ENCODE data around the gene SAMD13. TPM values are rescaled to one million over a fixed set of nuclear protein-coding genes. Genes with fewer than 3 reads are reported as not detected.

SAMD13 gene
- total and polyA plus RNA-seq, 2 donors (not counting 3 experiments of a cell fraction or from before 2014, with no cell fraction given): 1.2 to 4.8 TPM

DNA sequence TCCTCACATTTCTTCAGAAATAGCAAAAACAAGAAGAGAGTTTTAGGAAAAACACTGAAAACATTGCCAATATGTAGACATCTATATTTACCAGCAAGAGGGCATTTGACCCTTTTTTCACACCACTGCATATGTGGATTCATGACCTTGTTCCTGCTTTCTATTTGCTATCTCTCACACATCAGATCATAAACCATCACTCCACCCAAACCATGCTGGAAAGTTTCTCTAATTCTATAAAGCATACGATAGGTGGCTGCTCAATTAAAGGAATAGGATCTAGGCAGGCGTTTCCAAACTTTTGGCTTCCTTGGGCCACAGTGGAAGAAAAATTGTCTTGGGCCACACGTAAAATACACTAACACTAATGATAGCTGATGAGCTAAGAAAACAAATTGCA lies 35.6 kb upstream of the SAMD13 start:
- H3K9ac ChIP-seq (replicated peaks; ENCODE audit: extremely low read depth, insufficient read depth, low read length): no peak overlapping the region
- ChIA-PET CTCF (no interaction called here), POLR2A (no interaction called here)
- TF ChIP-seq, protein P1, sequence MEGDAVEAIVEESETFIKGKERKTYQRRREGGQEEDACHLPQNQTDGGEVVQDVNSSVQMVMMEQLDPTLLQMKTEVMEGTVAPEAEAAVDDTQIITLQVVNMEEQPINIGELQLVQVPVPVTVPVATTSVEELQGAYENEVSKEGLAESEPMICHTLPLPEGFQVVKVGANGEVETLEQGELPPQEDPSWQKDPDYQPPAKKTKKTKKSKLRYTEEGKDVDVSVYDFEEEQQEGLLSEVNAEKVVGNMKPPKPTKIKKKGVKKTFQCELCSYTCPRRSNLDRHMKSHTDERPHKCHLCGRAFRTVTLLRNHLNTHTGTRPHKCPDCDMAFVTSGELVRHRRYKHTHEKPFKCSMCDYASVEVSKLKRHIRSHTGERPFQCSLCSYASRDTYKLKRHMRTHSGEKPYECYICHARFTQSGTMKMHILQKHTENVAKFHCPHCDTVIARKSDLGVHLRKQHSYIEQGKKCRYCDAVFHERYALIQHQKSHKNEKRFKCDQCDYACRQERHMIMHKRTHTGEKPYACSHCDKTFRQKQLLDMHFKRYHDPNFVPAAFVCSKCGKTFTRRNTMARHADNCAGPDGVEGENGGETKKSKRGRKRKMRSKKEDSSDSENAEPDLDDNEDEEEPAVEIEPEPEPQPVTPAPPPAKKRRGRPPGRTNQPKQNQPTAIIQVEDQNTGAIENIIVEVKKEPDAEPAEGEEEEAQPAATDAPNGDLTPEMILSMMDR (IDR thresholded peaks at IDR 0.05; ENCODE audit: extremely low read depth in 1 of 2, insufficient read depth in 1 of 2, low read depth in 1 of 2, low read length in 2 of 2): no peak
- TF ChIP-seq POLR2A (IDR thresholded peaks at IDR 0.05; ENCODE audit: low read depth, low read length) (no peak), MYC (IDR thresholded peaks at IDR 0.05; ENCODE audit: low read depth, low read length) (no peak), JUN (IDR thresholded peaks at IDR 0.05; ENCODE audit: borderline replicate concordance, insufficient read depth, insufficient read length, low read depth) (no peak), GATA2 (IDR thresholded peaks at IDR 0.05; ENCODE audit: insufficient read depth, insufficient read length, low read depth, low read length) (no peak), EZH2 (IDR thresholded peaks at IDR 0.05; ENCODE audit: borderline replicate concordance, low read depth, low read length, severe bottlenecking) (no peak), POLR2AphosphoS5 (IDR thresholded peaks at IDR 0.05; ENCODE audit: insufficient read depth, low read depth, low read length) (no peak), FOS (IDR thresholded peaks at IDR 0.05; ENCODE audit: borderline replicate concordance, insufficient read depth, low read length) (no peak)
- TF ChIP-seq, protein P2, sequence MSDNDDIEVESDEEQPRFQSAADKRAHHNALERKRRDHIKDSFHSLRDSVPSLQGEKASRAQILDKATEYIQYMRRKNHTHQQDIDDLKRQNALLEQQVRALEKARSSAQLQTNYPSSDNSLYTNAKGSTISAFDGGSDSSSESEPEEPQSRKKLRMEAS (IDR thresholded peaks at IDR 0.05; ENCODE audit: insufficient read depth, insufficient read length): no peak
- DNase-seq (ENCODE audit: low read depth, low spot score): no peak
- dilution Hi-C loops (cut with MboI; ENCODE audit: extremely low pct_ligation_motif_present, low sequenced_read_pairs) (no loop called here), intact Hi-C loops (cut with micrococcal nuclease) (no loop called here)
- BruUV-seq (replicated peaks): no TSS peak
- no peaks in the 10 kb centered on the region for H3K36me3 ChIP-seq (ENCODE audit: control insufficient read depth in 2 of 2, extremely low read depth in 1 of 2, insufficient read depth in 2 of 2, low read length in 2 of 2)
- H3K79me2 ChIP-seq (ENCODE audit: control insufficient read depth, insufficient read depth, low read length): no peaks in the 10 kb centered on the region
- FAIRE-seq: no peak
- H2AFZ ChIP-seq (ENCODE audit: low read depth, low read length): no peak overlapping the region
- no peaks in the 10 kb centered on the region for H4K20me1 ChIP-seq (replicated peaks; ENCODE audit: control insufficient read depth, extremely low read depth, insufficient read depth, low read length)
- no peaks in the 10 kb centered on the region for H3K4me1 ChIP-seq (ENCODE audit: control insufficient read depth, extremely low read depth, insufficient read depth, low read length)
- H3K9me3 ChIP-seq (replicated peaks; ENCODE audit: control insufficient read depth, insufficient read depth, low read length): no peaks in the 10 kb centered on the region
- H3K27ac ChIP-seq (ENCODE audit: insufficient read depth, low read depth, low read length): no peak overlapping the region
- no peaks in the 10 kb centered on the region for H3K27me3 ChIP-seq (ENCODE audit: control insufficient read depth in 2 of 2, insufficient read depth in 2 of 2, low read length in 2 of 2)
- H3K9me1 ChIP-seq (replicated peaks; ENCODE audit: control insufficient read depth, extremely low read depth, insufficient read depth, low read length): no peaks in the 10 kb centered on the region
- H3K4me2 ChIP-seq (ENCODE audit: insufficient read depth, low read length): no peak overlapping the region
- H3K4me3 ChIP-seq (replicated peaks in 1 of 3; ENCODE audit: insufficient read depth in 1 of 3, low read depth in 1 of 3, low read length in 3 of 3): no peak overlapping the region

All from endothelial cell of umbilical vein (primary cell).